ENCODE results near the gene SPDYE6. TPM values are rescaled to one million over a fixed set of nuclear protein-coding genes. Genes with fewer than 3 reads are reported as not detected.
"Not testable (repeated sequence)": the region's sequence is repeated elsewhere in the genome, so short reads cannot be mapped to it uniquely, and the experiment has no call there.

SPDYE6 gene
- total RNA-seq, 1 donor = not detected

GRCh38 chr7:102303669-102304422 is 52.4 kb downstream of the SPDYE6 start:
- TF ChIP-seq, protein P1, sequence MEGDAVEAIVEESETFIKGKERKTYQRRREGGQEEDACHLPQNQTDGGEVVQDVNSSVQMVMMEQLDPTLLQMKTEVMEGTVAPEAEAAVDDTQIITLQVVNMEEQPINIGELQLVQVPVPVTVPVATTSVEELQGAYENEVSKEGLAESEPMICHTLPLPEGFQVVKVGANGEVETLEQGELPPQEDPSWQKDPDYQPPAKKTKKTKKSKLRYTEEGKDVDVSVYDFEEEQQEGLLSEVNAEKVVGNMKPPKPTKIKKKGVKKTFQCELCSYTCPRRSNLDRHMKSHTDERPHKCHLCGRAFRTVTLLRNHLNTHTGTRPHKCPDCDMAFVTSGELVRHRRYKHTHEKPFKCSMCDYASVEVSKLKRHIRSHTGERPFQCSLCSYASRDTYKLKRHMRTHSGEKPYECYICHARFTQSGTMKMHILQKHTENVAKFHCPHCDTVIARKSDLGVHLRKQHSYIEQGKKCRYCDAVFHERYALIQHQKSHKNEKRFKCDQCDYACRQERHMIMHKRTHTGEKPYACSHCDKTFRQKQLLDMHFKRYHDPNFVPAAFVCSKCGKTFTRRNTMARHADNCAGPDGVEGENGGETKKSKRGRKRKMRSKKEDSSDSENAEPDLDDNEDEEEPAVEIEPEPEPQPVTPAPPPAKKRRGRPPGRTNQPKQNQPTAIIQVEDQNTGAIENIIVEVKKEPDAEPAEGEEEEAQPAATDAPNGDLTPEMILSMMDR (IDR thresholded peaks at IDR 0.05; ENCODE audit: extremely low read depth, low read depth, low read length) = no peak
- Histone ChIP-seq H3K9me3 (ENCODE audit: low read depth, low read length) (no peaks in the 10 kb centered on the region), H3K27ac (ENCODE audit: low read depth, low read length) (no peak overlapping the region), H2AFZ (ENCODE audit: low read length) (no peak overlapping the region), H4K20me1 (ENCODE audit: insufficient read depth, low read length) (no peaks in the 10 kb centered on the region), H3K79me2 (ENCODE audit: insufficient read depth, low read length) (no peaks in the 10 kb centered on the region), H3K36me3 (ENCODE audit: insufficient read depth, low read length) (no peaks in the 10 kb centered on the region), H3K27me3 (ENCODE audit: insufficient read depth, low read length) (no peaks in the 10 kb centered on the region), H3K4me3 (ENCODE audit: insufficient read depth, low read length) (no peak overlapping the region), H3K4me1 (ENCODE audit: insufficient read depth, low read length) (peaks cover 11% of the 10 kb centered on the region), H3K4me2 (ENCODE audit: insufficient read depth, low read length) (no peak overlapping the region)
- DNase-seq (ENCODE audit: insufficient read length, low spot score, missing footprints) = peak; percentile 84

DNA sequence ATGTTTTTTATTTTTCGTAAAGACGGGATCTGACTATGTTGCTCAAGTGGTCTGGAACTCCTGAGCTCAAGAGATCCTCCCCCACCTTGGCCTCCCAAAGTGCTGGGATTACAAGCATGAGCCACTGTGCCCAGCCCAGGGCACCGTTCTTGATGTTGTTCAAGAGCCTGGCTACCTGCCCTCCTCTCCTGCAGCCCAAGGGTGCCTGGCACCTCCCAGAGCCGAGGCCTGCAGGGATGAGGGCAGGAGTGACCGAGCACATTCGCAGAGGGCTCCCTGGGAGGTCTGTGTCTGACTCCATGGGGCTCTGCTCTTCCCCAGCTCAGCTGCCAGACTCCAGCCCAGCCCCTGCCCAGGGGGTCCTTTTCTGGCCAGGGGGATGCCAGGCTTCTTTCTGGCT is 54.2 kb downstream of the SPDYE6 start:
- no peak overlapping the region for H2AFZ ChIP-seq (ENCODE audit: low read length)
- no peaks in the 10 kb centered on the region for H3K36me3 ChIP-seq (ENCODE audit: insufficient read depth, low read length)
- no peak overlapping the region for H3K4me3 ChIP-seq (ENCODE audit: insufficient read depth, low read length)
- peaks cover 5% of the 10 kb centered on the region for H3K4me1 ChIP-seq (ENCODE audit: insufficient read depth, low read length)
- no peak overlapping the region for H3K4me2 ChIP-seq (ENCODE audit: insufficient read depth, low read length)
- no peaks in the 10 kb centered on the region for H3K9me3 ChIP-seq (ENCODE audit: low read depth, low read length)
- DNase-seq (ENCODE audit: insufficient read length, low spot score, missing footprints) = peak; percentile 41
- H3K79me2 ChIP-seq (ENCODE audit: insufficient read depth, low read length) = no peaks in the 10 kb centered on the region
- no peaks in the 10 kb centered on the region for H4K20me1 ChIP-seq (ENCODE audit: insufficient read depth, low read length)
- no peaks in the 10 kb centered on the region for H3K27me3 ChIP-seq (ENCODE audit: insufficient read depth, low read length)
- H3K27ac ChIP-seq (ENCODE audit: low read depth, low read length) = no peak overlapping the region
- TF ChIP-seq, protein P1 (IDR thresholded peaks at IDR 0.05; ENCODE audit: extremely low read depth, low read depth, low read length) = no peak

DNA sequence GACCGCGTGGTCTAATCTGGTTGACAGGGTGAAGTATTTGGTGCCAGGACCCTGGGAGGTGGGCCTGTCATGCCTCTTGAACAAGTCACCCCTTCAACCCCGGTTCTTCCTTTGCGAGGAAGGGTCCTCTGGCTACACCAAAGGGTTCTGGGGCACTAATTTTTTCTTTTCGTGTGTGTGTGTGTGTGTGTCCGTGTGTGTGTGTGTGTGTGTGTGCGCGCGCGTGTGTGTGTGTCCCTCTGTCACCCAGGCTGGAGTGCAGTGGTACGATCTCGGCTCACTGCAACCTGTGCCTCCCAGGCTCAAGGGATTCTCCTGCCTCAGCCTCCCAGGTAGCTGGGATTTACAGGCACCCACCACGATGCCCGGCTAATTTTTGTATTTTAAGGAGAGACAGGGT is 54.9 kb downstream of the SPDYE6 start:
- not testable (repeated sequence) for H3K4me2 ChIP-seq (ENCODE audit: insufficient read depth, low read length); H2AFZ ChIP-seq (ENCODE audit: low read length); H3K9me3 ChIP-seq (ENCODE audit: low read depth, low read length); H3K27ac ChIP-seq (ENCODE audit: low read depth, low read length); H4K20me1 ChIP-seq (ENCODE audit: insufficient read depth, low read length); H3K27me3 ChIP-seq (ENCODE audit: insufficient read depth, low read length); DNase-seq (ENCODE audit: insufficient read length, low spot score, missing footprints); H3K4me3 ChIP-seq (ENCODE audit: insufficient read depth, low read length); H3K36me3 ChIP-seq (ENCODE audit: insufficient read depth, low read length); H3K79me2 ChIP-seq (ENCODE audit: insufficient read depth, low read length); H3K4me1 ChIP-seq (ENCODE audit: insufficient read depth, low read length)

GRCh38 chr7:102300643-102301221 is 55.5 kb downstream of the SPDYE6 start:
- TF ChIP-seq, protein P1 (IDR thresholded peaks at IDR 0.05; ENCODE audit: extremely low read depth, low read depth, low read length) = no peak
- H3K4me1 ChIP-seq (ENCODE audit: insufficient read depth, low read length) = no peaks in the 10 kb centered on the region
- no peak overlapping the region for H3K27ac ChIP-seq (ENCODE audit: low read depth, low read length)

More at GRCh38 chr7:102300643-102301221, 55.5 kb downstream of the SPDYE6 start:
- H3K36me3 ChIP-seq (ENCODE audit: insufficient read depth, low read length) = no peaks in the 10 kb centered on the region
- H3K4me2 ChIP-seq (ENCODE audit: insufficient read depth, low read length) = no peak overlapping the region
- no peaks in the 10 kb centered on the region for H3K27me3 ChIP-seq (ENCODE audit: insufficient read depth, low read length)
- no peaks in the 10 kb centered on the region for H3K79me2 ChIP-seq (ENCODE audit: insufficient read depth, low read length)
- no peaks in the 10 kb centered on the region for H3K9me3 ChIP-seq (ENCODE audit: low read depth, low read length)
- no peak overlapping the region for H2AFZ ChIP-seq (ENCODE audit: low read length)
- no peak overlapping the region for H3K4me3 ChIP-seq (ENCODE audit: insufficient read depth, low read length)
- peak; percentile 23 for DNase-seq (ENCODE audit: insufficient read length, low spot score, missing footprints)
- H4K20me1 ChIP-seq (ENCODE audit: insufficient read depth, low read length) = no peaks in the 10 kb centered on the region
